Activated naive CD8-positive, alpha-beta T cell treated with anti-CD3 and anti-CD28 coated beads for 36 hours (primary cell): ENCODE data around the gene SGTB. TPM values are rescaled to one million over a fixed set of nuclear protein-coding genes. Genes with fewer than 3 reads are reported as not detected.

Source experiments
- DNase-seq: peaks from one replicate; pipeline ENCODE4 v3.0.0; 2021
- H3K27ac Mint-ChIP-seq: one replicate; pipeline ENCODE4 v1.8.0; 2022; ENCODE audit warnings: mild to moderate bottlenecking, moderate library complexity, mixed read lengths
- H3K27me3 Mint-ChIP-seq: one replicate; pipeline ENCODE4 v1.8.0; 2022; ENCODE audit warnings: mild to moderate bottlenecking, mixed read lengths
- H3K36me3 Mint-ChIP-seq: one replicate; pipeline ENCODE4 v1.8.0; 2021; ENCODE audit warnings: mild to moderate bottlenecking, mixed read lengths
- H3K4me1 Mint-ChIP-seq: one replicate; pipeline ENCODE4 v1.8.0; 2021; ENCODE audit warnings: mixed read lengths
- H3K4me3 Mint-ChIP-seq: one replicate; pipeline ENCODE4 v1.8.0; 2022; ENCODE audit warnings: mild to moderate bottlenecking, moderate library complexity, mixed read lengths
- H3K9me3 Mint-ChIP-seq: one replicate; pipeline ENCODE4 v1.8.0; 2022; ENCODE audit warnings: mixed read lengths
- total RNA-seq, 2 experiments: library from RNA; stranded (reverse); gene quantifications; one replicate each; pipeline ENCODE4 v1.2.3, GENCODE V29; 2021

SGTB gene, protein sequence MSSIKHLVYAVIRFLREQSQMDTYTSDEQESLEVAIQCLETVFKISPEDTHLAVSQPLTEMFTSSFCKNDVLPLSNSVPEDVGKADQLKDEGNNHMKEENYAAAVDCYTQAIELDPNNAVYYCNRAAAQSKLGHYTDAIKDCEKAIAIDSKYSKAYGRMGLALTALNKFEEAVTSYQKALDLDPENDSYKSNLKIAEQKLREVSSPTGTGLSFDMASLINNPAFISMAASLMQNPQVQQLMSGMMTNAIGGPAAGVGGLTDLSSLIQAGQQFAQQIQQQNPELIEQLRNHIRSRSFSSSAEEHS
- total RNA-seq = 10 to 100 TPM; 17.0 to 18.2 TPM

DNA sequence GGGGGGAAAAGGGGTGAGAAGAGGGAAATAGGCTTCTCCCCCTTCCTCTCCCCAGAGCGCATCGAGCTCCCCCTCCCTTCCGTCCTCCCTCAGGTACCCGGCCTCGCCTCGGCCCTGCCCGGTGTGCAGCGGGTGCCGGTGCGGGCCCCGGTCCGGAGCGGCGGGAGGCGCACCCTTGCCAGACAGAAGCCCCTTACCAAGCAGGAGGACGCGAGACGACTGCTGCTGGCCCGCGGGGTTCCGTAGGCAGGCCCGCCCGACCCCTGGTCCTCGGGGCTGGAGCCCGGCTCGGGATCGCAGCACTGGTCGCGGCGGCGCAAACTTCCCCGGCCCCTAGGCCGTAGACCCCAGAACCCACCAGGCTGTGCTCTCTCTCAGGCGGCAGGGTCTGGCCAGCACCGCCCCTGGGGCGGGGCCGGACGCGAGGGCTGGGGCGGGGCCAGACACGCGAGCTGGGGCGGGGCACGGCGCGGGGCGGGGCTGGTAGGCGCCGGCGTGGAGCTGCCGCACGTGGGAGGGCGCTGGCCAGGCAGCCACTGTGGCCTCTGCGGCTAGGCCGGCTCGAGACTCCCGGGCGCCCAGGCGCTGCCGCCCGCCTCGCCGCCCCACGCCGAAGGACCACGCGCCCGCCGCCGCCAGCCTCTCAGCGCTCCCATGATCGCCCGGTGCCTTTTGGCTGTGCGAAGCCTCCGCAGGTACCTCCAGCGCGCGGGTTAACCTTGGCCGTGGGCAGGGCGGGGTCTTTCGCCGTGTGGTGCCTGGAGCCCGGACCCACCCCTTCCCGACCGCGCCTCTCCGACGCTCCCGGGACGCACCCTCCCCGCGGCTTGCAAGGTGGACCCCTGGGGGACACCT is at the start of gene SGTB, which contains the start of gene NLN:
TSS of gene SGTB (minus strand) at position 390 of the 855 bp plus-strand sequence. CDS start 1,302 bp downstream, outside the sequence.
TSS of gene NLN (plus strand) at position 486 of the 855 bp plus-strand sequence. CDS start at position 655, 169 bp downstream.
- DNase-seq = peak; percentile 90
- Mint-ChIP-seq H3K27ac (peak within 1 kb of the TSS; percentile 93), H3K4me3 (peak within 1 kb of the TSS; percentile 91), H3K4me1 (peaks cover 18% of the 10 kb centered on the region), H3K27me3 (no peaks in the 10 kb centered on the region), H3K36me3 (peaks cover 20% of the 10 kb centered on the region), H3K9me3 (no peaks in the 10 kb centered on the region)

DNA sequence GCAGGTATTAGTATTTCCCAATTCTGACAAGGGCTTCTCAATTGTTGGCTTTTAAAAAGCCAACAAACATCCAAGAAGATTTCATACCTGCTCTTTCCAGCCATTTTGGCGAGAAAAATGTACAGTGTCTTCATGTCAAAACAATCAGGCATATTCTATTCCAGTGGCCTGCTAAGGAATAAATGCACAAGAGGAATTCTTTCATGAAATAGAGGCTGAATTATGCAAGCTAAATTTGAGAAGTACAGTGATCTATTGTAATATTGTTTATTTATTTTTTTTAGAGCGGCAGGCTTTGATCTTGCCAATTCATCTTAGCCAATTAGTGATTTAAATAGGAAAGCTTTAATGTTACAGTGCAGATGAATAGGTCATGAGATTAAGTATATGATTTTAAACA is 49.4 kb upstream of the SGTB start:
- Mint-ChIP-seq H3K27ac (no peak overlapping the region), H3K4me1 (peaks cover 16% of the 10 kb centered on the region), H3K4me3 (no peak overlapping the region), H3K27me3 (no peaks in the 10 kb centered on the region), H3K36me3 (peaks cover 23% of the 10 kb centered on the region), H3K9me3 (peaks cover 6% of the 10 kb centered on the region)
- no peak for DNase-seq

DNA sequence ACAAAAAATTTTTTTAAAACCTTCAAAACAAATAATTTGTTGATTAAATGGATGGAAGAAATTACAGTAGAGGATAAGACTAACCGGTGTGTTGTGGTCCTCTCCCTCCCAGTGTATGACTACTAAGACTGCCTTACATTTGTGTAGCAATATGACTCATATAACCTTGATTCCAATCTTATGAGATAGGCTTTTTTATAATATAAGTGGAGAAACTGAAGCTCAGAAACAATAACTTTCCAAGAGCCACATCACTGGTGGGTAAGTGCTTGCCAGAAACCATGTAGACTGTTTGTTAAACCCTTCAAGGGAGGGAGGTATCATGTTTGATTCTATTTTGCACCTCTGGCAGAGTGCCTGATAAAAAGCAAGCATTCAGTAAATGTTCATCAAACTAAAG is 47.6 kb upstream of the SGTB start:
- no peak for DNase-seq
- Mint-ChIP-seq H3K27me3 (no peaks in the 10 kb centered on the region), H3K4me3 (no peak overlapping the region), H3K27ac (no peak overlapping the region), H3K9me3 (peaks cover 6% of the 10 kb centered on the region), H3K36me3 (peaks cover 28% of the 10 kb centered on the region), H3K4me1 (peaks cover 10% of the 10 kb centered on the region)

DNA sequence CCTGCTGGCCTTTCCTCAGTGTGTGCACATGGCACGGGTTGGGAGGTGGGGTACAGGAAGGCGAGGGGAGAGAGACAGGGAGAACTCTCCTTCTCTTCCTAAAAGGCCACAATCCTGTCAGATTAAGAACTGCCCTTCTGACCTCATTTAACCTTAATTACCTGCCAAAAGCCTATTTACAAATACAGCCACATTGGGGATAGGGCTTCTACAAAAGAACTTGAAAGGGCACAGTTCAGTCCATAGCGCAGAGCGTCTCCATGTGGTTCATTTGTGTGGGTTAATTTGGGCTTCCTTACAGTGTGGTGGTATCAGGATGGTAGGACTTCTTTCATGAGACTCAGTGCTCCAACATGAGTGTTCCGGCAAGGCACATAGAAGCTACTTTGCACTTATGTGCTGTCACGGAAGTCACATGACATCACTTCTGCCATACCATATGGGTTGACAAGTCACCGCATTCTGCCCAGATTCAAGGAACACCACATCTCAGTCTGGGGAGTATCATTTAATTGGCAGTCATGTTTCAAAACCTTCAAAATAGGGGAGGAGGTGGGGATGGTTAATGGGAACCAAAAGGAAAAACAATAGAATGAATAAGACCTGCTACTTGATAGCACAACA is 46.9 kb upstream of the SGTB start:
- peaks cover 28% of the 10 kb centered on the region for H3K36me3 Mint-ChIP-seq
- no peaks in the 10 kb centered on the region for H3K27me3 Mint-ChIP-seq
- H3K9me3 Mint-ChIP-seq = peaks cover 6% of the 10 kb centered on the region
- no peak overlapping the region for H3K27ac Mint-ChIP-seq
- peaks cover 5% of the 10 kb centered on the region for H3K4me1 Mint-ChIP-seq
- no peak overlapping the region for H3K4me3 Mint-ChIP-seq
- no peak for DNase-seq

DNA sequence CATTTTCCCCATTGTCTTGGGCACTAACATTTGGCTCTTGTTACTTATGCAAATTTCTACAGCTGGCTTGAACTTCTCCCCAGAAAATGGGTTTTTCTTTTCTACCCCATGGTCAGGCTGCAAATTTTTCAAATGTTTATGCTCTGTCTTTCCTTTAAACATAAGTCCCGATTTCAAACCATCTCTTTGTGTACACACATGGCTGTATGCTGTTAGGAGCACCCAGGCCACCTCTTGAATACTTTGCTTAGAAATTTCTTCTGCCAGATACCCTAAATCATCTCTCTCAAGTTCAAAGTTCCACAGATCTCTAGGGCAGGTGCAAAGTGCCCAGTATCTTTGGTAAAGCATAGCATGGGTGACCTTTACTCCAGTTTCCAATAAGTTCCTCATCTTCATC is 45.7 kb upstream of the SGTB start:
- no peak for DNase-seq
- no peaks in the 10 kb centered on the region for H3K27me3 Mint-ChIP-seq
- H3K27ac Mint-ChIP-seq = no peak overlapping the region
- H3K36me3 Mint-ChIP-seq = peaks cover 28% of the 10 kb centered on the region
- peaks cover 6% of the 10 kb centered on the region for H3K9me3 Mint-ChIP-seq
- H3K4me3 Mint-ChIP-seq = no peak overlapping the region
- H3K4me1 Mint-ChIP-seq = peaks cover 5% of the 10 kb centered on the region

DNA sequence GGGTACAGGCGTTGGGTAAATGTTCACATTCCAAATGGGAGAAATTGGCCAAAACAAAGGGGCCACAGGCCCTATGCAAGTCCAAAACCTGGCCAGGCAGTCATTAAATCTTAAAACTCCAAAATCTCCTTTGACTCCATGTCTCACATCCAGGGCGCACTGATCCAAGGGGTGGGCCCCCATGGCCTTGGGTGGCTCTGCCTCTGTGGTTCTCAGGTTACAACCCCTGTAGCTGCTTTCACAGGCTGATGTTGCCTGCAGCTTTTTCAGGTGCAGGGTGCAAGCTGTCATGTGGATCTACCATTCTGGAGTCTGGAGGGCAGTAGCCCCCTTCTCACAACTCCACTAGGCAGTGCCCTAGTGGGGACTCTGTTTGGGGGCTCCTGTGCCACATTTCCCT is 44.9 kb upstream of the SGTB start:
- no peaks in the 10 kb centered on the region for H3K27me3 Mint-ChIP-seq
- no peak overlapping the region for H3K4me3 Mint-ChIP-seq
- peaks cover 25% of the 10 kb centered on the region for H3K36me3 Mint-ChIP-seq
- peaks cover 6% of the 10 kb centered on the region for H3K9me3 Mint-ChIP-seq
- no peak overlapping the region for H3K27ac Mint-ChIP-seq
- DNase-seq = no peak
- peaks cover 5% of the 10 kb centered on the region for H3K4me1 Mint-ChIP-seq

DNA sequence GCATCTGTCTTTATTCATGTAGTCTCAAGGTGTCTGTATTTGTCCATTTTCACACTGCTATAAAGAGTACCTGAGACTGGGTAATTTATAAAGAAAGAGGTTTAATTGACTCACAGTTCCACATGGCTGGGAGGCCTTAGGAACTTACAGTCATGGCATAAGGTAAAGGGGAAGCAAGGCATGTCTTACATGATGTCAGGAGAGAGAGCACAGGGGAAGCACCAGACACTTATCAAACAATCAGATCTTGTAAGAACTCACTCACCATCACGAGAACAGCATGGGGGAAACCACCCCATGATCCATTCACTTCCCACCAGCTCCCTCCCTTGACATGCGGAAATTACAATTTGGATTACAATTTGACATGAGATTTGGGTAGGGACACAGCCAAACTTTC is 44.3 kb upstream of the SGTB start:
- no peak for DNase-seq
- no peak overlapping the region for H3K27ac Mint-ChIP-seq
- peaks cover 25% of the 10 kb centered on the region for H3K36me3 Mint-ChIP-seq
- peaks cover 6% of the 10 kb centered on the region for H3K9me3 Mint-ChIP-seq
- H3K27me3 Mint-ChIP-seq = no peaks in the 10 kb centered on the region
- peaks cover 5% of the 10 kb centered on the region for H3K4me1 Mint-ChIP-seq
- H3K4me3 Mint-ChIP-seq = no peak overlapping the region

DNA sequence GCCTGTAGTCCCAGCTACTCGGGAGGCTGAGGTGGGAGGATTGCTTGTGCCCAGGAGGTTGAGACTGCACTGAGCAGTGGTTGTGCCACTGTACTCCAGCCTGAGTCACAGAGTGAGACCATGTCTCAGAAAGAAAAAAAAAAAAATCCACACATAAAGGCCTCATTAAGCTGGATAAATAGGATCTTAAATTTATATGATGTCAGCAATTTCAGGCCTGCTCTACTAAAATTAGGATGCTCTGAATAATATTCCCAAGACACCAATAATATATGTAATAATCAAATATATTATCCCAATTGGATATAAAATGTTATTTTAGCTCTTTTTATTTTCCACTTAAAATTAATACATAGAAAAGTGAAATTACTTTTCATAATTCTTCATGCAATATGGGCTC is 43.7 kb upstream of the SGTB start:
- H3K4me1 Mint-ChIP-seq = peaks cover 7% of the 10 kb centered on the region
- no peak overlapping the region for H3K4me3 Mint-ChIP-seq
- H3K27me3 Mint-ChIP-seq = no peaks in the 10 kb centered on the region
- no peak overlapping the region for H3K27ac Mint-ChIP-seq
- peaks cover 6% of the 10 kb centered on the region for H3K9me3 Mint-ChIP-seq
- no peak for DNase-seq
- H3K36me3 Mint-ChIP-seq = peaks cover 27% of the 10 kb centered on the region

DNA sequence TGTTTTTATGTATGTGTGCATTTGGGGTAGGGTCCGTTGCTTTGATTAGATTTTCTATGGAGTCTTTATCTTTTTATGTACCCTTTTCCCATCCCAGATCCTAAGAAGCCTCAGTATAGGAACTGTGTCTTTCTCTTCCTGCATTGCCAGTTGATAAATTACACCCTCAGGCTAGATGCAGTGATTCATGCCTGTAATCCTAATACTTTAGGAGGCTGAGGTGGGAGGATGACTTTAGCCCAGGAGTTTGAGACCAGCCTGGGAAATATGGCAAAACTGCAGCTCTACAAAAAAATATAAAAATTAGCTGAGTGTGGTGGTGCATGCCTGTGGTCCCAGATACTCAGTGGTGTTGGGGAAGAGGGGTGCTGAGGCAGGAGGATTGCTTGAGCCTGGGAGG is 40.3 kb upstream of the SGTB start:
- H3K27ac Mint-ChIP-seq = no peak overlapping the region
- H3K36me3 Mint-ChIP-seq = peaks cover 21% of the 10 kb centered on the region
- peaks cover 5% of the 10 kb centered on the region for H3K4me1 Mint-ChIP-seq
- DNase-seq = no peak
- H3K27me3 Mint-ChIP-seq = no peaks in the 10 kb centered on the region
- no peak overlapping the region for H3K4me3 Mint-ChIP-seq
- H3K9me3 Mint-ChIP-seq = no peaks in the 10 kb centered on the region

DNA sequence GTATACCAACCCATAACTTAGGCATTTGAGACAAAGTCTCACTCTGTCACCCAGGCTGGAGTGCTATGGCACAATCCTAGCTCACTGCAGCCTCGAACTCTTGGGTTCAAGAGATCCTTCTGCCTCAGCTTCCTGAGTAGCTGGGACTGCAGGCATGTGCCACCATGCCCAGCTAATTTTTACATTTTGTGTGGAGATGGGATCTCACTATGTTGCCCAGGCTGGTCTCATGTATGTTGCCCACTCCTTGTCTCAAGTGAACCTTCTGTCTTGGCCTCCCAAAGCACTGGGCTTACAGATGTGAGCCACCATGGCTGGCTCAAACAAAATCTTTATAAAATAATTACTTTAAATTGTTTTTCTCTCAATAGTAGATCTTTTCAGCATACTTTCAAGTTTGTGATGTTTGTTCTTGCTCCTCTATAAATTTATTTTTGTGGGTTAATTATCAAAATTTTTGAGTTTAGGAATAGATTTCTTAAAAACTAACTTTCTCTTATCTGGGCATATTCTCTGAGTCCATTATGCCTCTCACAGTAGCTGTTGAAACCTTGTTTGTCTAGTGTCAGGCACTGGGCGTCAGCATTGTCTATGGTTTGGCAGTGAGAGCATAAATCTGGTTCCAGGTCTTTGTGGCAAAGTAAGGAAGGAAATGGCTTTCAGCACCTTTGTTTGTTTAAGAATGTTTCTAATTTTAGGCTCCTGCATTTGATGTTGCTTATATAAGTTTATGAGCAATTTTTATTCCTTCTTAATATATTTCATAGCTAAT is 38.8 kb upstream of the SGTB start:
- H3K27me3 Mint-ChIP-seq = no peaks in the 10 kb centered on the region
- peaks cover 7% of the 10 kb centered on the region for H3K36me3 Mint-ChIP-seq
- H3K4me3 Mint-ChIP-seq = no peak overlapping the region
- H3K27ac Mint-ChIP-seq = no peak overlapping the region
- H3K9me3 Mint-ChIP-seq = no peaks in the 10 kb centered on the region
- peaks cover 5% of the 10 kb centered on the region for H3K4me1 Mint-ChIP-seq
- no peak for DNase-seq

DNA sequence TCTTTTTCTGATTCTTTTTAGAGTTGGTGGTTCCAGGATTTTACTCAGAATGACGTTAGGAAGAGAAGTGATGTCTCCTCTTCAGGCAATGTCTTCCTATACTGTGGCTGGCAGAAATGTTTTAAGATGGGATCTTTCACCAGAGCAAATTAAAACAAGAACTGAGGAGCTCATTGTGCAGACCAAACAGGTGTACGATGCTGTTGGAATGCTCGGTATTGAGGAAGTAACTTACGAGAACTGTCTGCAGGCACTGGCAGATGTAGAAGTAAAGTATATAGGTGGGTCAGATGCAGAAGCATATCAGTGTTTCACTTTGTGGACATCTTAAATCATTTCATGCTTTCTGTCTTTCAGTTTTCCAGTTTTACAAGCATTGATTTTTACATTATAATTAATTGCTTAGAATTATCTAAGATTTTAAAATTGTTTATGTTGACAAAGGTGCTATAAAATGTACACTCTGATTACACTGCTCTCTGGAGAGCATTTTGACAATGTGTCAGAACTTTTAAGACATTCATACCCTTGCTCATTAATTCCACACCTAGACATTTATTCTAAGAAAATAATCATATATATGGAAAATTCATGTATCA is 36.7 kb upstream of the SGTB start:
- DNase-seq = no peak
- H3K4me3 Mint-ChIP-seq = no peak overlapping the region
- no peaks in the 10 kb centered on the region for H3K9me3 Mint-ChIP-seq
- no peaks in the 10 kb centered on the region for H3K27me3 Mint-ChIP-seq
- peaks cover 7% of the 10 kb centered on the region for H3K36me3 Mint-ChIP-seq
- H3K27ac Mint-ChIP-seq = no peak overlapping the region
- H3K4me1 Mint-ChIP-seq = peaks cover 5% of the 10 kb centered on the region

DNA sequence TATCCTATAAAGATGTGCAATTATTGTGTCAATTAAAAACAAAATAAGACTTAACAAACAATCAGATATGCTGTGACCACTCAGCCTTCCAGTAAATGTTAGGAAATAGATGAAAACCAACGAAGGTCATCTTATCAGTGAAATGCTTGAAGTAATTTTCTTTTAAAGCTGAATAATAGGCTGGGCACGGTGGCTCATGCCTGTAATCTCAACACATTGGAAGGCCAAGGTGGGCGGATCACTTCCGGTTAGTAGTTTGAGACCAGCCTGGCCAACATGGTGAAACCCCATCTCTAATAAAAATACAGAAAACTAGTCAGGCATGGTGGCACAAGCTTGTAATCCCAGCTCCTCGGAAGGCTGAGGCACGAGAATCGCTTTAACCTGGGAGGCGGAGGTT is 31.3 kb upstream of the SGTB start:
- Mint-ChIP-seq H3K27ac (no peak overlapping the region), H3K9me3 (no peaks in the 10 kb centered on the region), H3K4me3 (no peak overlapping the region), H3K27me3 (no peaks in the 10 kb centered on the region), H3K4me1 (peaks cover 10% of the 10 kb centered on the region), H3K36me3 (peaks cover 6% of the 10 kb centered on the region)
- DNase-seq = no peak

DNA sequence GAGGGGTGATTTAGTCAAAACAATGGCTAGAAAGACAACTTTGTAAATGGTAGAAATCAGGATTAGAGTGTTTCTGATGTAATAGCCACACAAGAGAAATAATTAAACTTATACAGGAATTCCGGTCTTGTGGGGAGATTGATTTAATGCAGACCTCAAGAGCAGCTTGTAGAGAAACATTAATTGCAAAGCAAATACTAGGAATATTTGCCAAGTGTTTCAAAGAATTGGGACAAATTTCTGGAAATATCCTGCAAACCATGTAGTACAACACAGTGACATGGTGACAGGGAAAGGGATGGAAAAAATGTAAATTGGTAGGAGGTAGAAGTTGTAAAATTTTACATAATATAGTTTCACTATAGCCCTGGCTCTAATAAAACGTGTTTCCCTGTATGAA is 29.0 kb upstream of the SGTB start:
- no peak overlapping the region for H3K27ac Mint-ChIP-seq
- H3K4me3 Mint-ChIP-seq = no peak overlapping the region
- H3K27me3 Mint-ChIP-seq = no peaks in the 10 kb centered on the region
- peaks cover 10% of the 10 kb centered on the region for H3K4me1 Mint-ChIP-seq
- DNase-seq = no peak
- peaks cover 18% of the 10 kb centered on the region for H3K36me3 Mint-ChIP-seq
- peaks cover 2% of the 10 kb centered on the region for H3K9me3 Mint-ChIP-seq

DNA sequence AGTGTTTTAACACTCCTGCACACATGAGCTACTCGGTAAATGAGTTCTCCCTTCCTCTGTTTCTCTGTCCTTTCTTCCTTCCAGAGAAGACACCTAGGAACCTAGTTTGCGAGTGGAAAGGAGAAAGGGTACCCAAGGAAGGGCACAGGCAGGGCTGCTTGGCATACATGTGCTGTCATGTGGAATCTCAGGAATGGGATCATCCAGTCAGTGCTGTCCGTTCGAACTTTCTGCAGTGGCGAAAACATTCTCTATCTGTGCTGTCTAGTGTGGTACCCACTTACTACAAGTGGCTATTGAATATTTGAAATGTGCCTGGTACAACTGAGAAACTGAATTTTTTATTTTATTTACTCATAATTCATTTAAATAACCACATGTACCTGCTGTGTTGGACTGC is 28.0 kb upstream of the SGTB start:
- Mint-ChIP-seq H3K4me3 (no peak overlapping the region), H3K27ac (no peak overlapping the region), H3K36me3 (peaks cover 24% of the 10 kb centered on the region), H3K9me3 (peaks cover 2% of the 10 kb centered on the region), H3K4me1 (peaks cover 10% of the 10 kb centered on the region), H3K27me3 (no peaks in the 10 kb centered on the region)
- DNase-seq = no peak
